B cell (primary cell): ENCODE results near the gene IL15. TPM values are rescaled to one million over a fixed set of nuclear protein-coding genes. Genes with fewer than 3 reads are reported as not detected.
A peak's percentile ranks its signal among the peaks of the same experiment; 100 is the strongest.

Experiments used
- ATAC-seq: fragments of 200-7000 bp; cut with Tn5 transposase; one replicate; pipeline ENCODE4 v1.10.0; 2021; ENCODE audit warnings: low read depth, mild to moderate bottlenecking, moderate number of reproducible peaks, moderate library complexity
- CTCF ChIA-PET: fragments of 350-600 bp; sonication (Branson Sonifier 250); formaldehyde crosslinking; loops from one replicate; lab custom pipeline; 2021; ENCODE audit warnings: antibody characterized with exemption, inconsistent platforms; lab: Charles Lee
- POLR2A ChIA-PET: fragments of 350-600 bp; sonication (Branson Sonifier 250); formaldehyde crosslinking; loops from one replicate; lab custom pipeline; 2021; ENCODE audit warnings: antibody characterized with exemption; lab: Charles Lee
- DNase-seq: peaks from one replicate; pipeline ENCODE4 v3.0.0; 2013
- H2AFZ ChIP-seq: 2 replicates; pipeline ENCODE4 v1.6.1; 2012; ENCODE audit warnings: mild to moderate bottlenecking, low read depth, low read length; ENCODE audit not compliant: insufficient read depth, poor library complexity, severe bottlenecking
- H3K27ac ChIP-seq, 2 donors: 1 replicate in 1 of 2; 2 replicates in 1 of 2; pipeline ENCODE4 v1.5.1; 2012 to 2013; ENCODE audit warnings: low read length in 2 of 2, mild to moderate bottlenecking in 2 of 2, moderate library complexity in 1 of 2
- H3K27me3 ChIP-seq, 4 experiments: fragments of 200-600 bp in 1 of 4; sonication (generic) in 1 of 4; replicated peaks in 1 of 4; 1 replicate in 2 of 4; 2 replicates in 2 of 4; pipeline versions ENCODE4 v1.6.1 to v1.7.0; 2013 to 2016; ENCODE audit warnings: low read length in 3 of 4, mild to moderate bottlenecking in 2 of 4, mixed read lengths in 1 of 4, moderate library complexity in 1 of 4; ENCODE audit not compliant: insufficient read depth in 4 of 4, control insufficient read depth in 3 of 4; ENCODE audit errors: control extremely low read depth in 1 of 4
- H3K36me3 ChIP-seq, 2 experiments: replicated peaks in 1 of 2; 1 replicate in 1 of 2; 2 replicates in 1 of 2; pipeline versions ENCODE4 v1.6.1 to v1.7.1; 2013; ENCODE audit warnings: low read length in 1 of 2; ENCODE audit not compliant: insufficient read depth in 2 of 2, control insufficient read depth in 1 of 2; ENCODE audit errors: control extremely low read depth in 1 of 2, extremely low read depth in 1 of 2
- H3K4me1 ChIP-seq, 2 donors: fragments of 200-600 bp in 1 of 2; sonication (generic) in 1 of 2; 1 replicate in 1 of 2; 2 replicates in 1 of 2; pipeline versions ENCODE4 v1.5.1 to v1.6.1; 2013 to 2017; ENCODE audit warnings: low read length in 2 of 2; ENCODE audit not compliant: control insufficient read depth in 2 of 2, insufficient read depth in 2 of 2
- H3K4me2 ChIP-seq: replicated peaks from 2 replicates; pipeline ENCODE3; 2012; ENCODE audit warnings: mild to moderate bottlenecking, low read depth, low read length; ENCODE audit not compliant: poor library complexity, severe bottlenecking
- H3K4me3 ChIP-seq, 5 experiments: fragments of 200-600 bp in 1 of 5; sonication (generic) in 1 of 5; 1 replicate in 3 of 5; 2 replicates in 2 of 5; pipeline versions ENCODE4 v1.5.1 to v1.7.0; 2011 to 2016; ENCODE audit warnings: low read length in 4 of 5, mild to moderate bottlenecking in 4 of 5, low read depth in 2 of 5, control low read depth in 1 of 5, moderate library complexity in 1 of 5; ENCODE audit not compliant: insufficient read depth in 1 of 5; ENCODE audit errors: control extremely low read depth in 1 of 5, extremely low read depth in 1 of 5
- H3K79me2 ChIP-seq: fragments of 200-600 bp; sonication (generic); one replicate; pipeline ENCODE4 v1.6.0; 2016; ENCODE audit warnings: low read length; ENCODE audit not compliant: control insufficient read depth, insufficient read depth
- H3K9ac ChIP-seq: fragments of 200-600 bp; sonication (generic); 2 replicates; pipeline ENCODE4 v1.6.1; 2017; ENCODE audit warnings: mild to moderate bottlenecking, low read length, moderate library complexity
- H3K9me3 ChIP-seq, 3 donors: one replicate each; pipeline versions ENCODE4 v1.6.1 to v1.7.1; 2013; ENCODE audit warnings: low read length in 2 of 3; ENCODE audit not compliant: control insufficient read depth in 2 of 3, insufficient read depth in 1 of 3; ENCODE audit errors: control extremely low read depth in 1 of 3
- H4K20me1 ChIP-seq: 2 replicates; pipeline ENCODE4 v1.6.0; 2012; ENCODE audit warnings: mild to moderate bottlenecking, low read length; ENCODE audit not compliant: insufficient read depth, control insufficient read depth, poor library complexity, severe bottlenecking
- H3K27ac Mint-ChIP-seq: one replicate; pipeline ENCODE4 v1.8.0; 2021; ENCODE audit warnings: mixed read lengths
- H3K27me3 Mint-ChIP-seq: one replicate; pipeline ENCODE4 v1.8.0; 2021; ENCODE audit warnings: mixed read lengths
- H3K4me1 Mint-ChIP-seq: one replicate; pipeline ENCODE4 v1.8.0; 2021; ENCODE audit warnings: mixed read lengths
- H3K4me3 Mint-ChIP-seq: one replicate; pipeline ENCODE4 v1.8.0; 2021; ENCODE audit warnings: mixed read lengths
- H3K9me3 Mint-ChIP-seq: one replicate; pipeline ENCODE4 v1.8.0; 2022; ENCODE audit warnings: mixed read lengths; ENCODE audit not compliant: insufficient read depth
- EZH2 ChIP-seq: IDR thresholded peaks from 2 replicates; pipeline ENCODE4 v1.6.1; 2012; ENCODE audit warnings: borderline replicate concordance, low read depth, mild to moderate bottlenecking, moderate library complexity, low read length; ENCODE audit not compliant: insufficient read depth, poor library complexity, severe bottlenecking
- WGBS: methylation state at CpG from one replicate; pipeline ENCODE4 v1.1.5; 2013; ENCODE audit warnings: missing lambda C conversion rate; ENCODE audit not compliant: insufficient coverage; 5-methylcytosine and 5-hydroxymethylcytosine counted together
- intact Hi-C: fragments of 100-400 bp; cut with micrococcal nuclease; formaldehyde crosslinking; loops from one replicate; pipeline ENCODE4 v1.10.0; 2022
- polyA plus RNA-seq: library from polyadenylated mRNA; depleted of rRNA; stranded (reverse); fragments of >200 nt; gene quantifications from 2 replicates; pipeline ENCODE4 v1.2.3, GENCODE V29; 2012
- total RNA-seq, 2 donors: library from RNA; stranded (reverse); fragments of 120-200 nt in 1 of 2; gene quantifications; 1 replicate in 1 of 2; 2 replicates in 1 of 2; pipeline versions ENCODE4 v1.2.3 to v1.2.4, GENCODE V29; 2013 to 2022
- TF ChIP-seq, protein P1 (sequence below): fragments of 200-600 bp; IDR thresholded peaks from one replicate; pipeline ENCODE4 v1.8.0; 2022; ENCODE audit warnings: antibody characterized with exemption, mild to moderate bottlenecking

IL15 gene
- total and polyA plus RNA-seq, 2 donors (not counting 1 experiment from before 2014, with no cell fraction given) = 6.1 to 11.5 TPM

DNA sequence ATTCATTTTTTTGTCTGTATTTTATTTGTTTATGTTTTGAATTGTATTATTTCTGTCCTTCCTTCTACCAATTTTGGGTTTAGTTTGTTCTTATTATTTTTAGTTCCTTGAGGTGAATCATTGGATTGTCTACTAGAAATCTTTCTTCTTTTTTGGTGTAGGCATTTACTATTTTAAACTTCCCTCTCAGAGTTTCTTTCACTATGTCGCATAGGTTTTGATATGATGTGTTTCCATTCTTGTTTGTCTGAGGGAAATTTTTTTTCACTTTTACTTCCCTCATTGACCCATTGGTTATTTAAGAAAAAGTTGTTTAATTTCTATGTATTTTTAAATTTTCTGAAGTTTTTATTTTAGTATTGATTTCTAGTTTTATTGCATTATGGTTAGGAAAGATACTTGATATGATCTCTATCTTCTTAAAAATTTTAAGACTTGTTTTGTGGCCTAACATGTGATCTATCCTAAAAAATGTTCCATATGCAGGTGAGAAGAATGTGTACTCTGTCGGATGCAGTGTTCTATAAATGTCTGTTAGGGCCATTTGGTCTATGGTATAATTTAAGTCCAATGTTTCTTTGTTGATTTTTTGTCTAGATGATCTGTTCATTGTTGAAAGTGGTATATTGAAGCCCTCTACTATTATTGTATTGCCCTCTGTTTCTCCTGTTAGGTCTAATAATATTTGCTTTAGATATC, 68.8 kb downstream of the IL15 start:
- no peak for TF ChIP-seq EZH2
- TF ChIP-seq, protein P1, sequence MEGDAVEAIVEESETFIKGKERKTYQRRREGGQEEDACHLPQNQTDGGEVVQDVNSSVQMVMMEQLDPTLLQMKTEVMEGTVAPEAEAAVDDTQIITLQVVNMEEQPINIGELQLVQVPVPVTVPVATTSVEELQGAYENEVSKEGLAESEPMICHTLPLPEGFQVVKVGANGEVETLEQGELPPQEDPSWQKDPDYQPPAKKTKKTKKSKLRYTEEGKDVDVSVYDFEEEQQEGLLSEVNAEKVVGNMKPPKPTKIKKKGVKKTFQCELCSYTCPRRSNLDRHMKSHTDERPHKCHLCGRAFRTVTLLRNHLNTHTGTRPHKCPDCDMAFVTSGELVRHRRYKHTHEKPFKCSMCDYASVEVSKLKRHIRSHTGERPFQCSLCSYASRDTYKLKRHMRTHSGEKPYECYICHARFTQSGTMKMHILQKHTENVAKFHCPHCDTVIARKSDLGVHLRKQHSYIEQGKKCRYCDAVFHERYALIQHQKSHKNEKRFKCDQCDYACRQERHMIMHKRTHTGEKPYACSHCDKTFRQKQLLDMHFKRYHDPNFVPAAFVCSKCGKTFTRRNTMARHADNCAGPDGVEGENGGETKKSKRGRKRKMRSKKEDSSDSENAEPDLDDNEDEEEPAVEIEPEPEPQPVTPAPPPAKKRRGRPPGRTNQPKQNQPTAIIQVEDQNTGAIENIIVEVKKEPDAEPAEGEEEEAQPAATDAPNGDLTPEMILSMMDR = no peak
- no peaks in the 10 kb centered on the region for H3K27me3 ChIP-seq
- Mint-ChIP-seq H3K4me1 (peaks cover 28% of the 10 kb centered on the region), H3K27me3 (no peaks in the 10 kb centered on the region), H3K9me3 (peaks cover 7% of the 10 kb centered on the region), H3K27ac (peak overlapping the region; percentile 33), H3K4me3 (peak overlapping the region; percentile 23)
- peak overlapping the region in 1 of 2 donors; percentile 72 for H3K27ac ChIP-seq
- H3K36me3 ChIP-seq = no peaks in the 10 kb centered on the region
- H4K20me1 ChIP-seq = no peaks in the 10 kb centered on the region
- H3K4me3 ChIP-seq = peak overlapping the region in 1 of 5 experiments; percentile 24
- no peak overlapping the region for H2AFZ ChIP-seq
- no peak for ATAC-seq
- WGBS = no CpG with 5 or more reads among the region's 2 CpGs
- intact Hi-C loops = no loop called here
- peaks cover 20% of the 10 kb centered on the region for H3K79me2 ChIP-seq
- peaks cover 2 to 24% of the 10 kb centered on the region in 2 donors for H3K4me1 ChIP-seq
- peaks cover 2 to 9% (median 7%) of the 10 kb centered on the region in 3 donors for H3K9me3 ChIP-seq
- H3K4me2 ChIP-seq = peak overlapping the region; percentile 56
- CTCF ChIA-PET = no interaction called here
- peak overlapping the region; percentile 27 for H3K9ac ChIP-seq
- POLR2A ChIA-PET = no interaction called here
- peak; percentile 11 for DNase-seq

DNA sequence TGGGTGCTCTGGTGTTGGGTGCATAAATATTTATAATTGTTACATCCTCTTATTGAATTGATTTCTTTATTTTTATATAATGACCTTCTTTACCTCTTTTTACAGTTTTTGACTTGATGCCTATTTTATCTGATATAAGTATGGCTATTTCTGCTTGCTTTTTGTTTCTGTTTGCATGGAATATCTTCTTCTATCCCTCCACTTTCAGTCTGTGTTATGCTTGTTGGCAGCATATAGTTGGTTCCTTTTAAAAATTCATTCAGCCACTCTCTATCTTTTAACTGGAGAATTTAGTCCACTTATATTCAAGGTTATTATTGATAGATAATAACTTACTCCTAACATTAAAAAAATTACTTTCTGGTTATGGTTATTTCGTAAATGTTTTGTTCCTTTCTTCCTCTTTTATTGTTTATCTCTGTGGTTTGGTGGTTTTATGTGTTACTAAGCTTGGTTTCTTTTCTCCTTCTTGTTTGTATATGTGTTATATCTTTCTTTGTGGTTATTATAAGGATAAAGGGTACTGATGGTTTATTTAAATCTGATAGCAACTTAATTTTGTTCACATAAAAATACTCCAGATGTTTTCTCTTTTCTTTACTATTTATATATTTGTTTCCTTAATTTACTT, 69.5 kb downstream of the IL15 start:
- Histone ChIP-seq H3K36me3 (no peaks in the 10 kb centered on the region), H3K4me1 (peaks cover 2 to 24% of the 10 kb centered on the region in 2 donors), H3K4me3 (peak overlapping the region in 1 of 5 experiments; percentile 46), H4K20me1 (no peaks in the 10 kb centered on the region), H3K9me3 (peaks cover 2 to 9% (median 7%) of the 10 kb centered on the region in 3 donors), H3K79me2 (peaks cover 24% of the 10 kb centered on the region), H3K9ac (peak overlapping the region; percentile 27), H3K27ac (peak overlapping the region; percentile 14 to 72), H2AFZ (no peak overlapping the region), H3K4me2 (peak overlapping the region; percentile 56), H3K27me3 (no peaks in the 10 kb centered on the region)
- peak overlapping the region; percentile 33 for H3K27ac Mint-ChIP-seq
- peaks cover 28% of the 10 kb centered on the region for H3K4me1 Mint-ChIP-seq
- DNase-seq (peak; percentile 18), ATAC-seq (no peak)
- ChIA-PET POLR2A (no interaction called here), CTCF (interaction anchor here (1.3 kb wide), 1 partner anchor 22 kb away, joined by 3 read pairs; no protein-coding TSS in a partner anchor)
- WGBS = no CpG with 5 or more reads among the region's 1 CpG
- peaks cover 7% of the 10 kb centered on the region for H3K9me3 Mint-ChIP-seq
- no peak for TF ChIP-seq EZH2
- TF ChIP-seq, protein P1 = no peak
- peak overlapping the region; percentile 6 for H3K4me3 Mint-ChIP-seq
- H3K27me3 Mint-ChIP-seq = no peaks in the 10 kb centered on the region
- intact Hi-C loops = no loop called here
